Germinal center (tissue), 1 donor: ENCODE results near the gene ZNF436.

ENCODE experiments used
- DNase-seq: peaks from one replicate; pipeline ENCODE4 v3.0.0; 2012; ENCODE audit warnings: mixed read lengths, low spot score

The ZNF436 gene

GRCh38 chr1:23369335-23370013 lies at the start of gene ZNF436:
ZNF436 (minus strand) TSS chr1:23369836; CDS start chr1:23368005, 1,831 bp downstream.
- DNase-seq, result no peak

- no peak for DNase-seq
These were observed 49.5 kb upstream of the ZNF436 start for GRCh38 chr1:23419180-23419579.

GRCh38 chr1:23417570-23417969 lies 47.9 kb upstream of the ZNF436 start:
- DNase-seq, result no peak

- DNase-seq, result no peak
These were observed 47.3 kb upstream of the ZNF436 start for GRCh38 chr1:23416964-23417363.

GRCh38 chr1:23408797-23409290 lies 39.2 kb upstream of the ZNF436 start:
- DNase-seq, result no peak

- no peak for DNase-seq
These were observed 37.5 kb upstream of the ZNF436 start for GRCh38 chr1:23407016-23407630.

GRCh38 chr1:23405946-23406345 lies 36.3 kb upstream of the ZNF436 start:
- DNase-seq, result no peak

GRCh38 chr1:23403735-23404486 lies 34.3 kb upstream of the ZNF436 start:
- peak; percentile 84 for DNase-seq

- no peak for DNase-seq
These were observed 33.7 kb upstream of the ZNF436 start for GRCh38 chr1:23403355-23403734.

- DNase-seq, result no peak
These were observed 33.4 kb upstream of the ZNF436 start for GRCh38 chr1:23403038-23403336.

- DNase-seq, result no peak
These were observed 32.8 kb upstream of the ZNF436 start for GRCh38 chr1:23402286-23403037.

- DNase-seq, result no peak
These were observed 31.7 kb upstream of the ZNF436 start for GRCh38 chr1:23401313-23401712.

- no peak for DNase-seq
These were observed 30.9 kb upstream of the ZNF436 start for GRCh38 chr1:23400324-23401114.

- DNase-seq, result no peak
These were observed 29.6 kb upstream of the ZNF436 start for GRCh38 chr1:23399229-23399628.

- DNase-seq, result no peak
These were observed 28.3 kb upstream of the ZNF436 start for GRCh38 chr1:23397908-23398307.

GRCh38 chr1:23396380-23396779 lies 26.7 kb upstream of the ZNF436 start:
- no peak for DNase-seq

GRCh38 chr1:23395849-23396248 lies 26.2 kb upstream of the ZNF436 start:
- DNase-seq, result no peak

- DNase-seq, result no peak
These were observed 25.6 kb upstream of the ZNF436 start for GRCh38 chr1:23395154-23395724.

GRCh38 chr1:23394684-23395083 lies 25.0 kb upstream of the ZNF436 start:
- DNase-seq, result no peak

- DNase-seq, result no peak
These were observed 24.5 kb upstream of the ZNF436 start for GRCh38 chr1:23394181-23394580.

GRCh38 chr1:23393706-23394105 lies 24.1 kb upstream of the ZNF436 start:
- DNase-seq, result no peak
